ENCODE data around the gene ABITRAM. TPM values are rescaled to one million over a fixed set of nuclear protein-coding genes. Genes with fewer than 3 reads are reported as not detected.
A peak's percentile ranks its signal among the peaks of the same experiment; 100 is the strongest.

Gene ABITRAM
- total RNA-seq, 4 donors from 2014 or later = 9.8 to 17.2 (median 12.8) TPM

DNA sequence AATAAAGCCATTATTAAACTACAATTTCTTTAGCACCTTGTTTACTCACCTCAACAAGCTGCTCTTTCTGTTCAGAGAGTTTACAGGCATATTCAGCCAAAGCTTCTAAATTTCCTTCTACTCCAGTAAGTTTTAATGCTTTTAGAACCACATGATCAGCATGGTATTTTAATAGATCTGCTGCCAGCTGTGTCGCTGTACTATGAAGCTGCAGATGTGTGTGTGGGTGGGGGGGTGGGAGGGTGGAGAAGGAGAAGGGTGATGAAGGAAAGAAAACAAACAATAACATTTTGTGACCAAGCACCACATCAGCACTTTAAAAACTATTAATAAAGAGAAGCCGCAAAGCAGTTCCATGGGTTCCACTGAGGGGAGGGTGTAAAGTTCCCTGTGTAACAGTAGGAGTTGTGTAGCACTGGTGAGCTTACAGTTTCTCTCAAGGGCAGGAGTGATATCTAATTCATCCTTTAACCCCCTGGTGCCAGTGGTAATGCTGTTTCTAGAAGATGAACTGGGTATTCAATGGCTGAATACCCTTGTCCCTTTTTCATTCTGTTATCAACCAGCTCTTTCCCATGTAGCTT is 38.5 kb downstream of the ABITRAM start:
- Histone ChIP-seq H3K4me3 (no peak overlapping the region), H3K36me3 (no peaks in the 10 kb centered on the region), H3K27me3 (no peaks in the 10 kb centered on the region), H3K4me1 (peaks cover 0 to 15% (median 0%) of the 10 kb centered on the region in 3 donors), H3K27ac (no peak overlapping the region), H3K9me3 (no peaks in the 10 kb centered on the region)
- TF ChIP-seq CTCF (IDR thresholded peaks at IDR 0.05) (no peak), POLR2A (IDR thresholded peaks at IDR 0.05) (no peak)
- WGBS, 2 donors = 48 to 88% methylated on average over 2 of the region's 2 CpGs
- DNase-seq = no peak
- intact Hi-C loops (cut with DNase I) = no loop called here

DNA sequence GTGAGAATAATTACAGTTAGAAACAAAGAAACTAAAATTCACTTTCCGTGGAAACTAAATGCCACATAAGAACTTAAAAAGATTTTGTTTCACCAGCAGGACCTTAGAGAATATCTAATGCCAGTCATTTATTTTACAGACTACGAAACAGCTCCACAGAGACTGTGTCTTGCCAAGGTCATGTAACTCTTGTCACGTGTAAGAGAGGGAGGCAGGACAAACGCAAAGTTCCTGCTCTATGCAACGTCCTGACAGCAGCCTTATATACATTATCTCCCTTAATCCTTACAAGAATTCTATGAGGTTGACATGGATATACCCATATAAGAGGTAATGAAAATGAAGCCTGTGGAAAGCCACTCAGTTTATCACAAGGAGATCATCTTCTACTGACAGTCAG is 39.7 kb downstream of the ABITRAM start:
- Histone ChIP-seq H3K9me3 (no peaks in the 10 kb centered on the region), H3K27ac (no peak overlapping the region), H3K27me3 (no peaks in the 10 kb centered on the region), H3K4me1 (peaks cover 0 to 27% (median 7%) of the 10 kb centered on the region in 3 donors), H3K36me3 (peaks cover 0 to 3% (median 0%) of the 10 kb centered on the region in 3 donors), H3K4me3 (no peak overlapping the region)
- intact Hi-C loops (cut with DNase I) = no loop called here
- no peak for TF ChIP-seq CTCF (IDR thresholded peaks at IDR 0.05)
- no peak for TF ChIP-seq POLR2A (IDR thresholded peaks at IDR 0.05)
- DNase-seq = no peak
- 65 to 81% methylated on average over 5 of the region's 5 CpGs for WGBS, 2 donors

DNA sequence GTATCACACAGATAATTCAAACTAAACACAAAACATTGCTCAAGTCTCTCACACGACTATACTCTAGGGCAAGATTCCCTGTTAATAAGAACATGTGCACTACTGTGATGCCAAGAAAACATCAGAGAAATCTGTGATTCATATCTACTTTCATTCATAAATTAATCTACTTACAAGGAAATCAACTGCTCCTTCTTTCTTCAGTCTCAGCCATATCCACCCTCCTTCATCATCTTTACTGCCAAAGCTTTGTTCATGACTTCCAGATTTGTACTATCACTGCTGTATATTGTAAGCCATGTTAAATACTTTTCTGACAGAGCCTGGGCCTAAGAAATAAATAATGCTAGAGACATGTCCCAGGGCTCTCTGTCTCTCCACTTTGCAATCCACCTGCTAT is 44.0 kb downstream of the ABITRAM start:
- Histone ChIP-seq H3K36me3 (peaks cover 0 to 6% (median 0%) of the 10 kb centered on the region in 3 donors), H3K4me3 (no peak overlapping the region), H3K27ac (peak overlapping the region in 2 of 4 donors; percentile 19 to 56), H3K4me1 (peaks cover 0 to 25% (median 7%) of the 10 kb centered on the region in 3 donors), H3K27me3 (no peaks in the 10 kb centered on the region), H3K9me3 (no peaks in the 10 kb centered on the region)
- WGBS, 2 donors = 25 to 28% methylated on average over 1 of the region's 1 CpG
- no peak for TF ChIP-seq POLR2A (IDR thresholded peaks at IDR 0.05)
- no peak for TF ChIP-seq CTCF (IDR thresholded peaks at IDR 0.05)
- intact Hi-C loops (cut with DNase I) = no loop called here
- no peak for DNase-seq

GRCh38 chr9:108980893-108981292 is 46.7 kb downstream of the ABITRAM start:
- no peak overlapping the region for H3K4me3 ChIP-seq
- no peaks in the 10 kb centered on the region for H3K9me3 ChIP-seq
- no peak overlapping the region for H3K27ac ChIP-seq
- intact Hi-C loops (cut with DNase I) = no loop called here
- peaks cover 0 to 22% (median 7%) of the 10 kb centered on the region in 3 donors for H3K4me1 ChIP-seq
- WGBS, 2 donors = 83 to 94% methylated on average over 2 of the region's 2 CpGs
- H3K27me3 ChIP-seq = no peaks in the 10 kb centered on the region
- DNase-seq = no peak
- peaks cover 0 to 6% (median 0%) of the 10 kb centered on the region in 3 donors for H3K36me3 ChIP-seq
- TF ChIP-seq POLR2A (IDR thresholded peaks at IDR 0.05) = no peak
- TF ChIP-seq CTCF (IDR thresholded peaks at IDR 0.05) = no peak

DNA sequence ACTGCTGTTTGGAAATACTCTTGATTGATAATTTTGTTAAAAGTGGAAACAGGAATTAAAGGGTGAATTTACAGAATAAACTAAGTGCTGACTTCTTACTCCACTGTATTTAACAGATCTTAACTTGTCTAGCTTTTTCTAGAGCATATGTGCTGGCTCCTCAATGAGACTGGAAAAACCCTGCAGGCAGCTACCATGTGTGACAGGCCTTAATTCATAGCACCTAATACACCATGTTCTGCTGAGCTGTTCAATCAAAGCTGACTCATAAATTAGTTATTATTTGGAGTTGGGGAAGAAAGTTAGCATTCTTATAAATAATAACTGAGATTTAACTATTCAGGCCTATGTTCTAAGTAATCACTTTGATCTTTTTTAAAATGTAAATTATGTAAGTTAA is 49.7 kb downstream of the ABITRAM start:
- peaks cover 0 to 11% (median 0%) of the 10 kb centered on the region in 3 donors for H3K36me3 ChIP-seq
- no peak for TF ChIP-seq POLR2A (IDR thresholded peaks at IDR 0.05)
- peak in 1 of 6 experiments; percentile 14 for TF ChIP-seq CTCF (IDR thresholded peaks at IDR 0.05)
- intact Hi-C loops (cut with DNase I) = no loop called here
- no peaks in the 10 kb centered on the region for H3K27me3 ChIP-seq
- no peak for DNase-seq
- H3K27ac ChIP-seq = no peak overlapping the region
- H3K9me3 ChIP-seq = no peaks in the 10 kb centered on the region
- no peak overlapping the region for H3K4me3 ChIP-seq
- H3K4me1 ChIP-seq = peaks cover 0 to 8% (median 0%) of the 10 kb centered on the region in 3 donors

Other genes with a start within 250 kb of the ABITRAM start
- not detected for gene ACTL7B, start 78.4 kb upstream of the ABITRAM start, total RNA-seq
- gene ACTL7A, start 72.1 kb upstream of the ABITRAM start, total RNA-seq = not detected
- 10 to 100 TPM; 12.3 to 22.2 (median 20.2) TPM for gene ELP1, start 276 bp upstream of the ABITRAM start, total RNA-seq
- gene CTNNAL1, start 79.1 kb downstream of the ABITRAM start, total RNA-seq = 10 to 100 TPM in 3 of 4 donors, 1 to 10 TPM in 1; 7.5 to 31.3 (median 15.7) TPM
- 10 to 100 TPM; 12.5 to 45.4 (median 25.9) TPM for gene TMEM245, start 185.5 kb downstream of the ABITRAM start, total RNA-seq
- gene FRRS1L, start 232.8 kb downstream of the ABITRAM start, total RNA-seq = 1 to 10 TPM in 1 of 4 donors, under 1 TPM in 2, not detected in 1; 0.04 to 1.5 (median 0.12) TPM